HepG2 (cell line): ENCODE results near the gene PEX11A. TPM values are rescaled to one million over a fixed set of nuclear protein-coding genes. Genes with fewer than 3 reads are reported as not detected.

Source experiments
- ATM ChIP-seq: fragments of 450-650 bp; IDR thresholded peaks from 2 replicates; pipeline ENCODE4 v1.7.1; 2017; ENCODE audit warnings: mild to moderate bottlenecking, borderline replicate concordance
- ELF3 ChIP-seq: IDR thresholded peaks from 2 replicates; pipeline ENCODE4 v1.6.1; 2016; ENCODE audit warnings: missing genetic modification reagents, missing compliant biosample characterization
- GZF1 ChIP-seq: sonication (generic); formaldehyde crosslinking; IDR thresholded peaks from 2 replicates; pipeline ENCODE4 v1.5.1; 2020; ENCODE audit warnings: mild to moderate bottlenecking, missing genetic modification reagents
- KAT2B ChIP-seq: fragments of 150-350 bp; IDR thresholded peaks from 2 replicates; pipeline ENCODE4 v1.6.1; 2014; ENCODE audit warnings: low read depth, low read length, borderline replicate concordance
- MATR3 ChIP-seq: sonication (generic); formaldehyde crosslinking; IDR thresholded peaks from 2 replicates; pipeline ENCODE4 v1.4.0; 2020; ENCODE audit warnings: missing genetic modification reagents
- MIER2 ChIP-seq: IDR thresholded peaks from 2 replicates; pipeline ENCODE4 v1.6.1; 2016; ENCODE audit warnings: missing biosample characterization, missing genetic modification reagents
- NR1H2 ChIP-seq: sonication (generic); formaldehyde crosslinking; IDR thresholded peaks from 2 replicates; pipeline ENCODE4 v1.8.1; 2022; ENCODE audit warnings: low read depth, missing genetic modification reagents, borderline replicate concordance
- RNF2 ChIP-seq: fragments of 450-650 bp; conservative IDR thresholded peaks from 2 replicates; pipeline ENCODE4 v1.6.1; 2016; ENCODE audit warnings: low read depth
- WIZ ChIP-seq: sonication (generic); formaldehyde crosslinking; IDR thresholded peaks from 2 replicates; pipeline ENCODE4 v1.5.1; 2020; ENCODE audit warnings: mild to moderate bottlenecking, missing genetic modification reagents
- YEATS2 ChIP-seq: sonication (generic); formaldehyde crosslinking; IDR thresholded peaks from 2 replicates; pipeline ENCODE4 v1.4.0; 2020; ENCODE audit warnings: missing genetic modification reagents, borderline replicate concordance
- ZNF207 ChIP-seq: fragments of 450-650 bp; IDR thresholded peaks from 2 replicates; pipeline ENCODE4 v1.6.1; 2016; ENCODE audit warnings: antibody characterized with exemption, borderline replicate concordance
- ZNF317 ChIP-seq: sonication (generic); formaldehyde crosslinking; IDR thresholded peaks from 2 replicates; pipeline ENCODE4 v1.5.0; 2020; ENCODE audit warnings: mild to moderate bottlenecking, missing genetic modification reagents
- ZNF34 ChIP-seq: sonication (generic); formaldehyde crosslinking; IDR thresholded peaks from 2 replicates; pipeline ENCODE4 v1.4.0; 2020; ENCODE audit warnings: mild to moderate bottlenecking, missing genetic modification reagents, borderline replicate concordance
- ZNF350 ChIP-seq: sonication (generic); formaldehyde crosslinking; IDR thresholded peaks from 2 replicates; pipeline ENCODE4 v1.4.0; 2020; ENCODE audit warnings: mild to moderate bottlenecking, low read depth, missing genetic modification reagents, borderline replicate concordance
- ZNF382 ChIP-seq: sonication (generic); formaldehyde crosslinking; IDR thresholded peaks from 2 replicates; pipeline ENCODE4 v1.5.0; 2020; ENCODE audit warnings: missing genetic modification reagents, mild to moderate bottlenecking, borderline replicate concordance
- ZNF549 ChIP-seq: sonication (generic); formaldehyde crosslinking; IDR thresholded peaks from 2 replicates; pipeline ENCODE4 v1.5.0; 2020; ENCODE audit warnings: missing genetic modification reagents
- ZNF563 ChIP-seq: sonication (generic); formaldehyde crosslinking; IDR thresholded peaks from 2 replicates; pipeline ENCODE4 v1.8.0; 2022; ENCODE audit warnings: mild to moderate bottlenecking, moderate library complexity, missing genetic modification reagents
- ZNF598 ChIP-seq: sonication (generic); formaldehyde crosslinking; IDR thresholded peaks from 2 replicates; pipeline ENCODE4 v1.5.1; 2020; ENCODE audit warnings: mild to moderate bottlenecking, missing genetic modification reagents, borderline replicate concordance
- ZNF768 ChIP-seq: sonication (generic); formaldehyde crosslinking; IDR thresholded peaks from 2 replicates; pipeline ENCODE4 v1.4.0; 2020; ENCODE audit warnings: missing genetic modification reagents
- ZNF777 ChIP-seq: sonication (generic); formaldehyde crosslinking; IDR thresholded peaks from 2 replicates; pipeline ENCODE4 v1.4.0; 2020; ENCODE audit warnings: missing genetic modification reagents
- ZNF780A ChIP-seq: sonication (generic); formaldehyde crosslinking; IDR thresholded peaks from 2 replicates; pipeline ENCODE4 v1.8.0; 2022; ENCODE audit warnings: mild to moderate bottlenecking, missing genetic modification reagents, moderate library complexity
- ZNF83 ChIP-seq: sonication (generic); formaldehyde crosslinking; IDR thresholded peaks from 2 replicates; pipeline ENCODE4 v1.4.0; 2020; ENCODE audit warnings: missing genetic modification reagents, mild to moderate bottlenecking, borderline replicate concordance
- ZNF839 ChIP-seq: sonication (generic); formaldehyde crosslinking; IDR thresholded peaks from 2 replicates; pipeline ENCODE4 v1.4.0; 2020; ENCODE audit warnings: missing genetic modification reagents, mild to moderate bottlenecking, borderline replicate concordance
- ZSCAN30 ChIP-seq: sonication (generic); formaldehyde crosslinking; IDR thresholded peaks from 2 replicates; pipeline ENCODE4 v1.5.0; 2020; ENCODE audit warnings: mild to moderate bottlenecking, missing genetic modification reagents
- polyA plus RNA-seq, 8 experiments: library from polyadenylated mRNA; depleted of rRNA in 3 of 8; stranded (reverse) in 7 of 8; unstranded in 1 of 8; fragments of >200 nt; fragmentation: Illumina TruSeq in 4 of 8; extraction: Trizol in 4 of 8; gene quantifications; 2 replicates each; pipeline versions ENCODE4 v1.2.1 to v1.2.3, GENCODE V29; 2011 to 2016; ENCODE audit warnings: low read depth in 4 of 8, missing spikeins in 1 of 8, mixed read lengths in 1 of 8; ENCODE audit not compliant: insufficient read depth in 1 of 8
- total RNA-seq, 5 experiments: library from RNA; depleted of rRNA; stranded (reverse); fragments of >200 nt; fragmentation: Illumina TruSeq; extraction: Trizol; gene quantifications; 2 replicates each; pipeline ENCODE4 v1.2.3, GENCODE V29; 2016; ENCODE audit warnings: low read depth in 1 of 5
- TF ChIP-seq, protein P1 (sequence below): sonication (generic); formaldehyde crosslinking; IDR thresholded peaks from 2 replicates; pipeline ENCODE4 v1.9.0; 2021; ENCODE audit warnings: missing genetic modification reagents, borderline replicate concordance
- TF ChIP-seq, protein P2 (sequence below): sonication (generic); formaldehyde crosslinking; conservative IDR thresholded peaks from 2 replicates; pipeline ENCODE4 v1.8.0; 2022; ENCODE audit warnings: low read depth, missing genetic modification reagents
- TF ChIP-seq, protein P3 (sequence below): sonication (generic); formaldehyde crosslinking; IDR thresholded peaks from 2 replicates; pipeline ENCODE4 v1.8.0; 2022; ENCODE audit warnings: missing genetic modification reagents, mild to moderate bottlenecking, borderline replicate concordance

Gene PEX11A
- total and polyA plus RNA-seq, 2 of the 13 experiments (the other 11 are each of a cell fraction or from before 2014, with no cell fraction given) = 9.9 to 15.1 TPM

DNA sequence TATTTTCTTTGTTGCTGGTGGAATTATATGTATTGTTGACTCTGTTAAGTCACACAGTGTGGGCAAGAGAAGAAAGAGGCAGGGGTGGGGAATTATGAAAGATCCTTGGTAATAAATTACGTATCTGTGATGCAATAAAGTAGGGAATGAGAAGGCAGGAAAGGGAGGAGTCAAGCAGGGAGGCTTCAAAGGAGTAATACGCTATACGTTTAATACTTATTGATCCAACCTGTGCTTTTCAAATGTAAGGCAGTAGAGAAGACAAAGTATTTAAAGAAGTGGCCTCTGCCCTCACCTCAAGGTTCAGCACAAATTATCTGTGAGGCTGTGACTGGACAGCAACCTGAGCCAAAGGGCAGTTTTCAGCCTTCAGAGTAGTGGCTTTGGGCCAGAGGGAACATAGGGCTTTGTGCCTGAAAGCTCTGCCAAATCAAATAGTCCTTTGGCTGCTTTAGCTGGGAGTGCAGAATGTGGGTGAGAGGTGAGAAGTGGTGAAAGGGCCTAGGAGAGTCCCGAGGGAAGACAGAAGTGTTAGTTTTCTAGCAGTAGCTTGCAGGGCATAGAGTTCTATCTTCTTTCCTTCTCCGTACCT is 10.2 kb downstream of the PEX11A start (continued):
- no peak for TF ChIP-seq ZNF563 (CRISPR knock-in tag)
- no peak for TF ChIP-seq ZNF350 (CRISPR knock-in tag)
- TF ChIP-seq GZF1 (CRISPR knock-in tag) = no peak
- TF ChIP-seq ZNF768 (CRISPR knock-in tag) = no peak
- TF ChIP-seq ZNF317 (CRISPR knock-in tag) = no peak
- no peak for TF ChIP-seq YEATS2
- peak; percentile 56; the same call in 1 of the 2 replicates for TF ChIP-seq MIER2 (CRISPR knock-in tag)
- no peak for TF ChIP-seq ZNF839 (CRISPR knock-in tag)
- TF ChIP-seq MATR3 (CRISPR knock-in tag) = no peak
- TF ChIP-seq WIZ (CRISPR knock-in tag) = no peak
- no peak for TF ChIP-seq ZNF598
- no peak for TF ChIP-seq KAT2B
- TF ChIP-seq RNF2 = no peak
- TF ChIP-seq ZNF34 = no peak
- no peak for TF ChIP-seq ELF3 (CRISPR knock-in tag)
- no peak for TF ChIP-seq ZNF777 (CRISPR knock-in tag)
- TF ChIP-seq, protein P1, sequence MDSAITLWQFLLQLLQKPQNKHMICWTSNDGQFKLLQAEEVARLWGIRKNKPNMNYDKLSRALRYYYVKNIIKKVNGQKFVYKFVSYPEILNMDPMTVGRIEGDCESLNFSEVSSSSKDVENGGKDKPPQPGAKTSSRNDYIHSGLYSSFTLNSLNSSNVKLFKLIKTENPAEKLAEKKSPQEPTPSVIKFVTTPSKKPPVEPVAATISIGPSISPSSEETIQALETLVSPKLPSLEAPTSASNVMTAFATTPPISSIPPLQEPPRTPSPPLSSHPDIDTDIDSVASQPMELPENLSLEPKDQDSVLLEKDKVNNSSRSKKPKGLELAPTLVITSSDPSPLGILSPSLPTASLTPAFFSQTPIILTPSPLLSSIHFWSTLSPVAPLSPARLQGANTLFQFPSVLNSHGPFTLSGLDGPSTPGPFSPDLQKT (CRISPR knock-in tag) = no peak
- TF ChIP-seq, protein P2, sequence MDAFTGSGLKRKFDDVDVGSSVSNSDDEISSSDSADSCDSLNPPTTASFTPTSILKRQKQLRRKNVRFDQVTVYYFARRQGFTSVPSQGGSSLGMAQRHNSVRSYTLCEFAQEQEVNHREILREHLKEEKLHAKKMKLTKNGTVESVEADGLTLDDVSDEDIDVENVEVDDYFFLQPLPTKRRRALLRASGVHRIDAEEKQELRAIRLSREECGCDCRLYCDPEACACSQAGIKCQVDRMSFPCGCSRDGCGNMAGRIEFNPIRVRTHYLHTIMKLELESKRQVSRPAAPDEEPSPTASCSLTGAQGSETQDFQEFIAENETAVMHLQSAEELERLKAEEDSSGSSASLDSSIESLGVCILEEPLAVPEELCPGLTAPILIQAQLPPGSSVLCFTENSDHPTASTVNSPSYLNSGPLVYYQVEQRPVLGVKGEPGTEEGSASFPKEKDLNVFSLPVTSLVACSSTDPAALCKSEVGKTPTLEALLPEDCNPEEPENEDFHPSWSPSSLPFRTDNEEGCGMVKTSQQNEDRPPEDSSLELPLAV (CRISPR knock-in tag) = no peak
- no peak for TF ChIP-seq ZNF207
- no peak for TF ChIP-seq ZNF382 (CRISPR knock-in tag)
- TF ChIP-seq ZNF549 (CRISPR knock-in tag) = no peak
- TF ChIP-seq NR1H2 = no peak
- TF ChIP-seq ZNF780A = no peak
- no peak for TF ChIP-seq ZSCAN30 (CRISPR knock-in tag)
- no peak for TF ChIP-seq ATM
- TF ChIP-seq, protein P3, sequence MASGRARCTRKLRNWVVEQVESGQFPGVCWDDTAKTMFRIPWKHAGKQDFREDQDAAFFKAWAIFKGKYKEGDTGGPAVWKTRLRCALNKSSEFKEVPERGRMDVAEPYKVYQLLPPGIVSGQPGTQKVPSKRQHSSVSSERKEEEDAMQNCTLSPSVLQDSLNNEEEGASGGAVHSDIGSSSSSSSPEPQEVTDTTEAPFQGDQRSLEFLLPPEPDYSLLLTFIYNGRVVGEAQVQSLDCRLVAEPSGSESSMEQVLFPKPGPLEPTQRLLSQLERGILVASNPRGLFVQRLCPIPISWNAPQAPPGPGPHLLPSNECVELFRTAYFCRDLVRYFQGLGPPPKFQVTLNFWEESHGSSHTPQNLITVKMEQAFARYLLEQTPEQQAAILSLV = no peak
- no peak for TF ChIP-seq ZNF83 (CRISPR knock-in tag)
